PC-9 (cell line): ENCODE measurements around the gene C17orf67. TPM values are rescaled to one million over a fixed set of nuclear protein-coding genes. Genes with fewer than 3 reads are reported as not detected.
A peak's percentile ranks its signal among the peaks of the same experiment; 100 is the strongest.

Experiments
- BruUV-seq: library from RNA; stranded (reverse); fragments of 400-500 nt; replicated peaks from 2 replicates; lab custom pipeline; 2021; lab: Mats Ljungman, UMichigan
- CTCF ChIA-PET: fragments of 300-600 bp; sonication (Branson Sonifier 250); formaldehyde crosslinking; loops from one replicate; lab custom pipeline; 2022; ENCODE audit warnings: antibody characterized with exemption; lab: Charles Lee
- POLR2A ChIA-PET: fragments of 300-600 bp; sonication (Branson Sonifier 250); formaldehyde crosslinking; loops from one replicate; lab custom pipeline; 2022; ENCODE audit warnings: antibody characterized with exemption; ENCODE audit not compliant: unreplicated experiment; lab: Charles Lee
- DNase-seq, 2 experiments: peaks; one replicate each; pipeline versions ENCODE4 v3.0.0 to v3.0.0-alpha.2; 2015 to 2022; ENCODE audit warnings: mixed read lengths in 1 of 2
- H2AFZ ChIP-seq: fragments of 200-600 bp; sonication (generic); 2 replicates; pipeline ENCODE4 v1.8.1; 2017; ENCODE audit warnings: antibody characterized with exemption
- H3F3A ChIP-seq: fragments of 200-600 bp; sonication (generic); 2 replicates; pipeline ENCODE4 v1.8.1; 2017; ENCODE audit warnings: antibody characterized with exemption, mild to moderate bottlenecking, low read depth; ENCODE audit not compliant: insufficient read depth
- H3K27ac ChIP-seq: fragments of 200-600 bp; sonication (generic); 2 replicates; pipeline ENCODE4 v1.6.1; 2016; ENCODE audit warnings: mixed run types
- H3K27me3 ChIP-seq: fragments of 200-600 bp; sonication (generic); 2 replicates; pipeline ENCODE4 v1.6.1; 2016; ENCODE audit warnings: low read depth, mixed run types; ENCODE audit not compliant: insufficient read depth
- H3K36me3 ChIP-seq: fragments of 200-600 bp; sonication (generic); 2 replicates; pipeline ENCODE4 v1.6.1; 2016; ENCODE audit warnings: low read depth, mixed run types
- H3K4me1 ChIP-seq: fragments of 200-600 bp; sonication (generic); replicated peaks from 2 replicates; pipeline ENCODE4 v1.6.1; 2016; ENCODE audit warnings: mixed run types; ENCODE audit not compliant: insufficient read depth
- H3K4me2 ChIP-seq: fragments of 200-600 bp; sonication (generic); 2 replicates; pipeline ENCODE4 v1.6.1; 2017; ENCODE audit warnings: mixed run types
- H3K4me3 ChIP-seq: fragments of 200-600 bp; sonication (generic); 2 replicates; pipeline ENCODE4 v1.6.1; 2016; ENCODE audit warnings: mixed run types
- H3K79me2 ChIP-seq: fragments of 200-600 bp; sonication (generic); 2 replicates; pipeline ENCODE4 v1.6.1; 2017; ENCODE audit warnings: low read depth, mixed run types
- H3K9me2 ChIP-seq: fragments of 200-600 bp; sonication (generic); 2 replicates; pipeline ENCODE4 v1.8.1; 2017; ENCODE audit warnings: mild to moderate bottlenecking; ENCODE audit not compliant: insufficient read depth
- H3K9me3 ChIP-seq: fragments of 200-600 bp; sonication (generic); 2 replicates; pipeline ENCODE4 v1.8.1; 2016; ENCODE audit warnings: low read depth; ENCODE audit not compliant: insufficient read depth
- H4K20me1 ChIP-seq: fragments of 200-600 bp; sonication (generic); 2 replicates; pipeline ENCODE4 v1.8.1; 2017; ENCODE audit not compliant: insufficient read depth
- CTCF ChIP-seq: fragments of 200-600 bp; sonication (generic); conservative IDR thresholded peaks from 2 replicates; pipeline ENCODE4 v1.6.1; 2017; ENCODE audit warnings: mixed run types, antibody characterized with exemption, mild to moderate bottlenecking, moderate library complexity
- EZH2 ChIP-seq: fragments of 200-600 bp; sonication (generic); IDR thresholded peaks from 2 replicates; pipeline ENCODE4 v1.8.0; 2017; ENCODE audit warnings: antibody characterized with exemption, low read depth
- intact Hi-C: fragments of 100-400 bp; cut with micrococcal nuclease; formaldehyde crosslinking; loops from one replicate; pipeline ENCODE4 v1.10.0; 2022; ENCODE audit not compliant: unreplicated experiment
- total RNA-seq: library from RNA; stranded (reverse); gene quantifications from 2 replicates; pipeline ENCODE4 v1.2.3, GENCODE V29; 2021

The C17orf67 gene
- total RNA-seq, 1 experiment from 2014 or later, result 4.3 TPM

- Histone ChIP-seq H4K20me1 (no peaks in the 10 kb centered on the region), H3K27me3 (no peaks in the 10 kb centered on the region), H3K36me3 (no peaks in the 10 kb centered on the region), H3K4me1 (0 out of 2 replicates have a peak, but pooled peaks cover 17% of the 10 kb centered on the region), H3K27ac (no peak overlapping the region), H3K79me2 (no peaks in the 10 kb centered on the region), H3K9me3 (no peaks in the 10 kb centered on the region), H3K4me3 (no peak overlapping the region), H3F3A (0 out of 2 replicates have a peak, but pooled peaks cover 11% of the 10 kb centered on the region), H2AFZ (no peak overlapping the region), H3K9me2 (no peaks in the 10 kb centered on the region), H3K4me2 (no peak overlapping the region)
- ChIA-PET CTCF (no interaction called here), POLR2A (no interaction called here)
- no TSS peak for BruUV-seq
- intact Hi-C loops, result no loop called here
- no peak for TF ChIP-seq CTCF
- no peak for TF ChIP-seq EZH2
- DNase-seq, result peak in 1 of 2 experiments; percentile 63
Measured at GRCh38 chr17:56824503-56824902, 9.2 kb downstream of the C17orf67 start.

- DNase-seq, result no peak
- Histone ChIP-seq H3F3A (0 out of 2 replicates have a peak, but pooled peaks cover 11% of the 10 kb centered on the region), H3K4me3 (no peak overlapping the region), H3K27ac (no peak overlapping the region), H3K79me2 (no peaks in the 10 kb centered on the region), H3K4me2 (no peak overlapping the region), H3K9me2 (no peaks in the 10 kb centered on the region), H3K27me3 (no peaks in the 10 kb centered on the region), H4K20me1 (no peaks in the 10 kb centered on the region), H3K9me3 (no peaks in the 10 kb centered on the region), H2AFZ (no peak overlapping the region), H3K36me3 (no peaks in the 10 kb centered on the region), H3K4me1 (0 out of 2 replicates have a peak, but pooled peaks cover 17% of the 10 kb centered on the region)
- BruUV-seq, result no TSS peak
- no peak for TF ChIP-seq CTCF
- TF ChIP-seq EZH2, result no peak
- intact Hi-C loops, result no loop called here
- ChIA-PET POLR2A (no interaction called here), CTCF (no interaction called here)
Measured at GRCh38 chr17:56823848-56824247, 9.9 kb downstream of the C17orf67 start.

- Histone ChIP-seq H3K79me2 (no peaks in the 10 kb centered on the region), H3K9me3 (no peaks in the 10 kb centered on the region), H3K9me2 (no peaks in the 10 kb centered on the region), H3K4me3 (no peak overlapping the region), H3K27ac (no peak overlapping the region), H4K20me1 (no peaks in the 10 kb centered on the region), H3K4me2 (no peak overlapping the region), H3K36me3 (no peaks in the 10 kb centered on the region), H3F3A (0 out of 2 replicates have a peak, but pooled peaks cover 11% of the 10 kb centered on the region), H2AFZ (no peak overlapping the region), H3K27me3 (no peaks in the 10 kb centered on the region), H3K4me1 (0 out of 2 replicates have a peak, but pooled peaks cover 17% of the 10 kb centered on the region)
- POLR2A ChIA-PET, result no interaction called here
- BruUV-seq, result no TSS peak
- TF ChIP-seq EZH2, result no peak
- TF ChIP-seq CTCF, result no peak
- DNase-seq, result no peak
- CTCF ChIA-PET, result no interaction called here
- intact Hi-C loops, result no loop called here
Measured at GRCh38 chr17:56822725-56823124, 11.0 kb downstream of the C17orf67 start.
